HEK293 (cell line): Measurements from ENCODE around the gene SPATA1.

ENCODE experiments used
- CTCF ChIP-seq: fragments of 450-650 bp; formaldehyde crosslinking; IDR thresholded peaks from 2 replicates; pipeline ENCODE4 v1.5.1; 2016; ENCODE audit warnings: missing biosample characterization, missing genetic modification characterization
- PATZ1 ChIP-seq: fragments of 450-650 bp; formaldehyde crosslinking; IDR thresholded peaks from 2 replicates; pipeline ENCODE4 v1.5.1; 2016; ENCODE audit warnings: missing biosample characterization, missing genetic modification characterization
- ZIC2 ChIP-seq: fragments of 450-650 bp; formaldehyde crosslinking; IDR thresholded peaks from 2 replicates; pipeline ENCODE4 v1.5.1; 2016; ENCODE audit warnings: missing biosample characterization, missing genetic modification characterization
- ZNF274 ChIP-seq, 2 experiments: fragments of 200-500 bp in 1 of 2; fragments of 450-650 bp in 1 of 2; sonication (Bioruptor generic) in 1 of 2; formaldehyde crosslinking in 1 of 2; IDR thresholded peaks; 2 replicates each; pipeline versions ENCODE4 v1.5.1 to v1.6.1; 2014 to 2016; ENCODE audit warnings: borderline replicate concordance in 1 of 2, inconsistent platforms in 1 of 2, low read length in 1 of 2, missing biosample characterization in 1 of 2, missing genetic modification characterization in 1 of 2
- TF ChIP-seq, protein P1 (sequence below): fragments of 450-650 bp; IDR thresholded peaks from 2 replicates; pipeline ENCODE4 v1.5.1; 2018; ENCODE audit warnings: missing biosample characterization, missing genetic modification characterization

GRCh38 chr1:84587099-84587498 lies 80.9 kb downstream of the SPATA1 start:
- TF ChIP-seq, protein P1, sequence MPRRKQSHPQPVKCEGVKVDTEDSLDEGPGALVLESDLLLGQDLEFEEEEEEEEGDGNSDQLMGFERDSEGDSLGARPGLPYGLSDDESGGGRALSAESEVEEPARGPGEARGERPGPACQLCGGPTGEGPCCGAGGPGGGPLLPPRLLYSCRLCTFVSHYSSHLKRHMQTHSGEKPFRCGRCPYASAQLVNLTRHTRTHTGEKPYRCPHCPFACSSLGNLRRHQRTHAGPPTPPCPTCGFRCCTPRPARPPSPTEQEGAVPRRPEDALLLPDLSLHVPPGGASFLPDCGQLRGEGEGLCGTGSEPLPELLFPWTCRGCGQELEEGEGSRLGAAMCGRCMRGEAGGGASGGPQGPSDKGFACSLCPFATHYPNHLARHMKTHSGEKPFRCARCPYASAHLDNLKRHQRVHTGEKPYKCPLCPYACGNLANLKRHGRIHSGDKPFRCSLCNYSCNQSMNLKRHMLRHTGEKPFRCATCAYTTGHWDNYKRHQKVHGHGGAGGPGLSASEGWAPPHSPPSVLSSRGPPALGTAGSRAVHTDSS = no peak
- TF ChIP-seq CTCF (no peak), ZIC2 (tag by site-specific recombination) (no peak), PATZ1 (tag by site-specific recombination) (no peak), ZNF274 (IDR thresholded peaks at IDR 0.05; ENCODE audit: low read length) (no peak), ZNF274 (tag by site-specific recombination; IDR thresholded peaks at IDR 0.05; ENCODE audit: borderline replicate concordance) (no peak)
